HCT116 (cell line): Measurements from ENCODE around the gene ORC3.

Experiments
- POLR2A ChIP-seq: IDR thresholded peaks from 2 replicates; pipeline ENCODE4 v1.7.0; 2011; ENCODE audit warnings: borderline replicate concordance; ENCODE audit not compliant: insufficient read depth, insufficient read length; ENCODE audit errors: extremely low read depth
- ZFX ChIP-seq: fragments of 450-650 bp; IDR thresholded peaks from 2 replicates; pipeline ENCODE4 v1.6.1; 2017
- TF ChIP-seq, protein P1 (sequence below): IDR thresholded peaks from 2 replicates; pipeline ENCODE4 v1.6.1; 2012

DNA sequence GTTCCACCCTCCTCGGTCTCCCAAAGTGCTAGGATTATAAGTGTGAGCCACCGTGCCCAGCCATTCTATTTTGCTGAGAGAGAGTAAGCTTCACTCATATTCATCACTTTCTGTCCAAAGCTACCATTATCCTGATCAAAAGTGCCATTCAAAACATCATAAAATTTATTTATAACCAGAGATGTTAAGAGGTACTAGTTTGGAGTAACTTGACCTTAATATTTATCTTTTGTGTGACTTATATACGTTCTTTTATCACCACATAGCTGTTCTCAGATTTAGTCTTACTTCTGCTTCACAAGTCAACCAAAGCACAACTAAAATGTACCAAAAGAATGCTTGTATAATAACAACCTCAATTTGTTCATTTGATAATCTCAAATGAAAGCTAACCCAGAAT lies 94.0 kb downstream of the ORC3 start:
- TF ChIP-seq POLR2A = no peak
- TF ChIP-seq ZFX = no peak
- TF ChIP-seq, protein P1, sequence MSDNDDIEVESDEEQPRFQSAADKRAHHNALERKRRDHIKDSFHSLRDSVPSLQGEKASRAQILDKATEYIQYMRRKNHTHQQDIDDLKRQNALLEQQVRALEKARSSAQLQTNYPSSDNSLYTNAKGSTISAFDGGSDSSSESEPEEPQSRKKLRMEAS = no peak
